Psoas muscle (tissue), 8 donors: ENCODE measurements around the gene OSBPL6. TPM values are rescaled to one million over a fixed set of nuclear protein-coding genes. Genes with fewer than 3 reads are reported as not detected.

Experiments used
- ATAC-seq, 4 donors: fragments of 200-7000 bp; cut with Tn5 transposase; one replicate each; pipeline ENCODE4 v1.9.1; 2020; ENCODE audit warnings: moderate library complexity in 3 of 4, mild to moderate bottlenecking in 2 of 4
- DNase-seq, 2 donors: peaks; one replicate each; pipeline ENCODE4 v3.0.0-alpha.2; 2020
- H3K27ac ChIP-seq: fragments of 200-600 bp; one replicate; pipeline ENCODE4 v1.8.0; 2022
- H3K27me3 ChIP-seq, 3 donors: fragments of 200-600 bp in 1 of 3; one replicate each; pipeline versions ENCODE4 v1.6.1 to v1.8.0; 2013 to 2022; ENCODE audit warnings: low read length in 2 of 3, mild to moderate bottlenecking in 2 of 3, moderate library complexity in 1 of 3; ENCODE audit not compliant: insufficient read depth in 3 of 3
- H3K36me3 ChIP-seq, 2 donors: fragments of 200-600 bp in 1 of 2; one replicate each; pipeline versions ENCODE4 v1.6.1 to v1.8.0; 2013 to 2022; ENCODE audit warnings: low read depth in 1 of 2, mild to moderate bottlenecking in 1 of 2, moderate library complexity in 1 of 2; ENCODE audit not compliant: insufficient read depth in 1 of 2
- H3K4me1 ChIP-seq: fragments of 200-600 bp; one replicate; pipeline ENCODE4 v1.8.0; 2022
- H3K4me3 ChIP-seq: fragments of 200-600 bp; one replicate; pipeline ENCODE4 v1.8.0; 2022; ENCODE audit warnings: mild to moderate bottlenecking
- H3K9me3 ChIP-seq: fragments of 200-600 bp; one replicate; pipeline ENCODE4 v1.8.0; 2022
- CTCF ChIP-seq: fragments of 200-600 bp; IDR thresholded peaks from one replicate; pipeline ENCODE4 v1.8.0; 2022; ENCODE audit warnings: antibody characterized with exemption
- WGBS, 3 donors: extraction: QIAGEN DNeasy Blood & Tissue Kit; methylation state at CpG; one replicate each; pipeline versions ENCODE4 v1.1.6 to v1.1.7; 2013; 5-methylcytosine and 5-hydroxymethylcytosine counted together
- intact Hi-C, 2 donors: fragments of 100-400 bp; cut with DNase I; formaldehyde crosslinking; loops; one replicate each; pipeline versions ENCODE4 v1.11.0 to v1.14.2; 2022
- polyA plus RNA-seq, 3 donors: library from polyadenylated mRNA; stranded (reverse); fragments of 200-250 nt; gene quantifications; one replicate each; pipeline ENCODE4 v1.2.3, GENCODE V29; 2013
- total RNA-seq, 4 donors: library from RNA; stranded (reverse); fragmentation: NEBNext Ultra II Directional in 2 of 4; extraction: Animal tissue kit (Norgen Biotek cat#: 25700) in 2 of 4; gene quantifications; one replicate each; pipeline versions ENCODE4 v1.2.1 to v1.2.4, GENCODE V29; 2021 to 2023
- donor health status: healthy with polysubstance abuse.
- donor health status: DM: no; HTN: no; CAD: no; lungs with moderate emphysema.
- donor health status: Bipolar disorder and iron deficiency.
- donor health status: healthy.
- donor health status: DM: yes; HTN: yes; CAD: no.
- donor health status: DM: no; HTN: no; CAD: no.
- donor health status: DM: no; HTN: no; CAD: no.
- donor health status: DM: yes; HTN: yes; CAD: no.

The OSBPL6 gene
- total and polyA plus RNA-seq, 7 donors = 11.4 to 147 (median 36.2) TPM

GRCh38 chr2:178380763-178381162 lies 186.5 kb downstream of the OSBPL6 start:
- Histone ChIP-seq H3K27me3 (no peaks in the 10 kb centered on the region), H3K4me1 (no peaks in the 10 kb centered on the region), H3K9me3 (no peaks in the 10 kb centered on the region), H3K27ac (no peak overlapping the region), H3K4me3 (no peak overlapping the region), H3K36me3 (peaks cover 7 to 92% of the 10 kb centered on the region in 2 donors)
- DNase-seq (no peak), ATAC-seq (no peak)
- intact Hi-C loops = no loop called here
- TF ChIP-seq CTCF = no peak
- 91 to 100% (median 100%) methylated on average over 1 of the region's 1 CpG for WGBS, 3 donors

- Histone ChIP-seq H3K9me3 (no peaks in the 10 kb centered on the region), H3K36me3 (peaks cover 7 to 91% of the 10 kb centered on the region in 2 donors), H3K27ac (no peak overlapping the region), H3K4me1 (no peaks in the 10 kb centered on the region), H3K4me3 (no peak overlapping the region), H3K27me3 (no peaks in the 10 kb centered on the region)
- no peak for TF ChIP-seq CTCF
- WGBS, 3 donors = 85 to 90% (median 90%) methylated on average over 5 of the region's 5 CpGs
- no peak for ATAC-seq
- DNase-seq = no peak
- intact Hi-C loops = no loop called here
These were observed 189.4 kb downstream of the OSBPL6 start for GRCh38 chr2:178383718-178384117.

- no peak for ATAC-seq
- Histone ChIP-seq H3K36me3 (peaks cover 10 to 97% of the 10 kb centered on the region in 2 donors), H3K27ac (no peak overlapping the region), H3K27me3 (no peaks in the 10 kb centered on the region), H3K4me3 (no peak overlapping the region), H3K9me3 (no peaks in the 10 kb centered on the region), H3K4me1 (no peaks in the 10 kb centered on the region)
- intact Hi-C loops = no loop called here
- DNase-seq = no peak
- WGBS, 3 donors = 79 to 91% (median 85%) methylated on average over 4 of the region's 4 CpGs
- TF ChIP-seq CTCF = no peak
These were observed 191.4 kb downstream of the OSBPL6 start for GRCh38 chr2:178385595-178386148.

GRCh38 chr2:178386986-178387597 lies 192.8 kb downstream of the OSBPL6 start:
- Histone ChIP-seq H3K36me3 (peaks cover 10 to 98% of the 10 kb centered on the region in 2 donors), H3K27me3 (no peaks in the 10 kb centered on the region), H3K9me3 (no peaks in the 10 kb centered on the region), H3K27ac (no peak overlapping the region), H3K4me1 (no peaks in the 10 kb centered on the region), H3K4me3 (no peak overlapping the region)
- DNase-seq (no peak), ATAC-seq (no peak)
- TF ChIP-seq CTCF = no peak
- intact Hi-C loops = no loop called here
- WGBS, 3 donors = 44 to 73% (median 57%) methylated on average over 1 of the region's 1 CpG

- Histone ChIP-seq H3K4me1 (no peaks in the 10 kb centered on the region), H3K27ac (no peak overlapping the region), H3K27me3 (no peaks in the 10 kb centered on the region), H3K9me3 (no peaks in the 10 kb centered on the region), H3K36me3 (peaks cover 7 to 98% of the 10 kb centered on the region in 2 donors), H3K4me3 (no peak overlapping the region)
- no peak for TF ChIP-seq CTCF
- intact Hi-C loops = no loop called here
- WGBS, 3 donors = 89 to 94% (median 92%) methylated on average over 7 of the region's 7 CpGs
- ATAC-seq = no peak
- no peak for DNase-seq
These were observed 194.0 kb downstream of the OSBPL6 start for GRCh38 chr2:178388287-178388686.
